T47D (cell line): ENCODE results near the gene C17orf78.
"Not testable (repeated sequence)": the region's sequence is repeated elsewhere in the genome, so short reads cannot be mapped to it uniquely, and the experiment has no call there.

Experiments
- DNase-seq, 2 experiments: peaks; one replicate each; pipeline versions ENCODE4 v3.0.0 to v3.0.0-alpha.2; 2011 to 2012; ENCODE audit warnings: low read depth in 1 of 2, low spot score in 1 of 2
- JUND ChIP-seq: IDR thresholded peaks from 2 replicates; pipeline ENCODE4 v1.6.1; 2012; ENCODE audit warnings: low read depth
- in situ Hi-C: cut with HindIII; loops from 2 replicates; pipeline ENCODE4 v1.10.0; 2016; ENCODE audit warnings: low sequenced_read_pairs, low pct_unique_long_range_greater_than_20kb

The C17orf78 gene

DNA sequence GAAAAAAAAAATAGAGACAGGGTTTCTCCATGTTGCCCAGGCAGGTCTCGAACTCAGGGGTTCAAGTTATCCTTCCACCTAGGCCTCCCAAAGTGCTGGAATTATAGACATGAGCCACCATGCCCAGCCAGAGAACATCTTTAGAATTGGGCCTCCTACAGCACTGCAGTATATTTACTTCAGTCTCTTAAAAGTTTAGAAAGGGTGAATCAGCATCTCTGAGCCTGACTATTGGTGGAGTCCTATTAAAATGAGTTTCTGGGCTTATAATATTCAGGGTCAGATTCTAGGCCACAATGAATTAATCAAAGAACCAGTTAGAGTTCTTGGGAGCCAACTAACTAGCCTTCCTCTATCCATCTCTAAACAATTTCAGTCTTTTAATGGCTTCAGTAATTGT, 53.7 kb downstream of the C17orf78 start:
- in situ Hi-C loops: no loop called here
- no peak for DNase-seq
- TF ChIP-seq JUND: no peak

GRCh38 chr17:37430051-37430627, 54.4 kb downstream of the C17orf78 start:
- TF ChIP-seq JUND: no peak
- DNase-seq: no peak
- in situ Hi-C loops: no loop called here

DNA sequence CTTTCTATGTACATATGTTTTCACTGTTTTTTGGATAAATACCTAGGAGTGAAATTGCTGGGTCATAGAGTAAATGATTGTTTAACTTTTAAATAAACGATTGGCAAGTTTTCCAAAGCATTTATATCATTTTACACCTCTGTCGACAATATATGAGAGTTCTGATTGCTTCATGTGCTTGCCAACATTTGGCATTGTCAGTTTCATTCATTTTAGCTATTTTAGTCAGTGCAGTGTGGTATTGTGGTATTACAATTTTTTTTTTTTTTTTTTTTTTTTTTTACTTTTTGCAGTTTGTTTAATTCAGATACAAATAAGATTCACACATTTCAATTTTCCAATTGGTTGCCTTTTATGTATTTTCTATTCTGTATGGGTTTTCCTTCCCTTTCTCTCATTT, 56.9 kb downstream of the C17orf78 start:
- in situ Hi-C loops: no loop called here
- DNase-seq: no peak

GRCh38 chr17:37438141-37438540, 62.4 kb downstream of the C17orf78 start:
- in situ Hi-C loops: no loop called here
- TF ChIP-seq JUND: no peak
- no peak for DNase-seq

More for the DNA sequence above, 56.9 kb downstream of the C17orf78 start:
- no peak for TF ChIP-seq JUND

GRCh38 chr17:37440424-37440823, 64.6 kb downstream of the C17orf78 start:
- TF ChIP-seq JUND: no peak
- in situ Hi-C loops: no loop called here
- no peak for DNase-seq

DNA sequence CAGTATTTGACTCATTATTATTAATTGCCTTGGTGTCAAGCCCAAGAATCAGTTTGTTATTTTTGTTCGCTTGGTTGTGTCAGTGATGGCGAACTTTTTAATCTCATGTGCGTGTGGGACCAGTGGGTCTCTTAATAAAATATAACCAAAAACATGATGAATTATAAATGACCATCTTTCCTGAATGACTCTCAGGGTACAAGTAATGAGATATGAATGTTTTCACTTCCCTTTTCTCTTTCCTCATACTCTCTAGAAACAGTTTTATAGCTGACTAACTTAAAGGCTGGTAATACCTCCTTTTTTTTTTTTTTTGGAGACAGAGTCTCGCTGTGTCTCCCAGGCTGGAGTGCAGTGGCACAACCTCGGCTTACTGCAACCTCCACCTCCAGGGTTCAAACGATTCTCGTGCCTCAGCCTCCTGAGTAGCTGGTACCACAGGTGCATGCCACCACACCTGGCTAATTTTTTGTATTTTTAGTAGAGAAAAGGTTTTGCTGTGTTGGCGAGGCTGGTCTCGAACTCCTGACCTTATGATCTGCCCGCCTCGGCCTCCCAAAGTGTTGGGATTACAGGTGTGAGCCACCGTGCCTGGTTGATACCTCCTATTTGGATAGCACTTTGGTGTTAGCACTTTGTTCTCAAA, 65.7 kb downstream of the C17orf78 start:
- in situ Hi-C loops, DNase-seq: not testable (repeated sequence)
